ENCODE results near the gene AGBL3. TPM values are rescaled to one million over a fixed set of nuclear protein-coding genes. Genes with fewer than 3 reads are reported as not detected.

AGBL3 gene
- 1 to 10 TPM in 1 of 3 donors, under 1 TPM in 1, not detected in 1; 0.43 to 1.2 TPM for polyA plus RNA-seq

DNA sequence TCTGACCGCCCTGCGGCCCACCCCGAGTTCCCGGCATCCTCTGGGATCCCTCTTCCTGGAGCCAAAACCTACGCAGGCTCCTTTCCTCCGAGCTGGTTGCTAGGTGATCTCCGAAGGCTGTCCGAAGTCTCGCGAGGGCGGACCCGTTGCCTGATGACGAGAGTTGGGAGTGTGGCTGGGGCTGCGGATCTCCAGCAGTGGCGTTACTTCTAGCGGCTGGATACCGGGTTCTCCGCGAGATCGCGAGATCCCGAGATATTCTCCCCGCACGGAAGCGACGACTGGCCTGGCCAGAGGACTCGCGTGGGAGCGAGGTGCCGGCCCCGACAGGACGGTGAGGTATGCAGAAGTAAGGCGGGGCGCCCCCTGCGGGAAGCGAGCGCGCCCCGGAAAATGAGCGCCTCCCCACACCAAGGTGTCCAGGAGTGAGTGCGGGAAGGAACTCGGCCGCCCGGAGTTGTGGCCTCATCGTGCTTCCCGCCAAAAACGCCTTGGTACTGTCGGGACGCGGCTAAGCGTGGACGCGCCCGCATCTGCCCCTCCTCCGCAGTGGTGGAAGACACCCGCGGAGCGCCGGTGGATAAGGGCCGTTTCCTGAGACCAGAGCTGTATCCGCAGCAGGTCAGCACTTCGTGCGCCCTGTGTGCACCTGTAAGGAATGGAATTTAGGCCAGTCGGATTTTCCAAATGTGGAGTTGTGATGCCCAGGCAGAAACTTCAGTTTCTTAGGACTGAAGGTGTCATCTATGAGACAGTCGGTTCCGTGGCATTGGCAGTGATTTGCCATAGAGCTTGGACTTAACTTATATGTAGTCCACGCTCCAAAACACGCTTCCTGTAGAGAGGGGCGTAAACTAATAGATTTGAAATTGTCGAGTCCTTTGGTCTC lies at the start of gene AGBL3:
TSS of gene AGBL3 (plus strand) at position 146 of the 889 bp plus-strand sequence. CDS start 1,426 bp downstream, outside the sequence.
- Mint-ChIP-seq H3K36me3 (peaks cover 0 to 3% (median 3%) of the 10 kb centered on the region in 3 donors), H3K4me3 (peak within 1 kb of the TSS; percentile 93 to 99 (median 98)), H3K27ac (peak within 1 kb of the TSS; percentile 86 to 96 (median 96)), H3K4me1 (peaks cover 20 to 27% of the 10 kb centered on the region in 2 donors), H3K27me3 (ENCODE audit: low read depth in 3 of 3) (peaks cover 0 to 3% (median 2%) of the 10 kb centered on the region in 3 donors), H3K9me3 (no peaks in the 10 kb centered on the region)
- DNase-seq, result peak; percentile 87 to 90 (median 89)

DNA sequence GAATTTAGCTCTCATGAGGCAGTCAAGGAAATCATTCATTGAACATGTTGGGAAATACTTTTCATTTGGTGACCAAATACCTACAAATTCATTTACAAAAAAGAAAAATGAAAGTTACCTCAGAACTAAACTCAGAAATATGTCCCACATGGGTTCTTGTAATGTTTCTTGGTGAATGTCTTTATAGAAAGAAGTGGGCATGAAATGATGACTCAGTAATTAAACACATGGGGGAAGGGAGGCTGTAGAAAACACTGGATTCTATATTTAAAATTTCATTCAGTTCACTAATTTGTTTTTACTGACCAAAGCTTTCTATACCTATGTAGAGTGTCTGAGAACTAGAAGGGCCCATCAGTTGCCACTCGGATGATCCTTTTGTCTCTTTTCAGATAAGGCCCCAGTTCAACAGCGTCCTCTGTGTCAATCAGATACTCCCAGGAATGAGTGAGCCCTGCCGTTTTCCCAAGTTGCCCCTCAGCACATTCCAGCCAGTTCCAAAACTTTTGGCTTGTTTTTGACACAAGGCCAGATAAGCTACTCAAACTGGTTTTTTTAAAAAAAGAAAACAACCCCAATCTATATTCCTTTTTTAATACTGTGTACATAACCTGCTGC lies 49.3 kb upstream of the AGBL3 start:
- no peaks in the 10 kb centered on the region for H3K9me3 Mint-ChIP-seq
- peaks cover 2 to 15% (median 5%) of the 10 kb centered on the region in 3 donors for H3K27me3 Mint-ChIP-seq (ENCODE audit: low read depth in 3 of 3)
- DNase-seq, result no peak
- peaks cover 0 to 7% of the 10 kb centered on the region in 2 donors for H3K4me1 Mint-ChIP-seq
- no peak overlapping the region for H3K4me3 Mint-ChIP-seq
- no peak overlapping the region for H3K27ac Mint-ChIP-seq
- H3K36me3 Mint-ChIP-seq, result peaks cover 0 to 5% (median 0%) of the 10 kb centered on the region in 3 donors

- H3K27ac Mint-ChIP-seq, result no peak overlapping the region
- no peaks in the 10 kb centered on the region for H3K9me3 Mint-ChIP-seq
- DNase-seq, result no peak
- H3K4me1 Mint-ChIP-seq, result peaks cover 0 to under 1% of the 10 kb centered on the region in 2 donors
- H3K36me3 Mint-ChIP-seq, result peaks cover 0 to 2% (median 0%) of the 10 kb centered on the region in 3 donors
- peaks cover 2 to 15% (median 6%) of the 10 kb centered on the region in 3 donors for H3K27me3 Mint-ChIP-seq (ENCODE audit: low read depth in 3 of 3)
- H3K4me3 Mint-ChIP-seq, result no peak overlapping the region
Observed at GRCh38 chr7:134938141-134938540, 48.2 kb upstream of the AGBL3 start.

DNA sequence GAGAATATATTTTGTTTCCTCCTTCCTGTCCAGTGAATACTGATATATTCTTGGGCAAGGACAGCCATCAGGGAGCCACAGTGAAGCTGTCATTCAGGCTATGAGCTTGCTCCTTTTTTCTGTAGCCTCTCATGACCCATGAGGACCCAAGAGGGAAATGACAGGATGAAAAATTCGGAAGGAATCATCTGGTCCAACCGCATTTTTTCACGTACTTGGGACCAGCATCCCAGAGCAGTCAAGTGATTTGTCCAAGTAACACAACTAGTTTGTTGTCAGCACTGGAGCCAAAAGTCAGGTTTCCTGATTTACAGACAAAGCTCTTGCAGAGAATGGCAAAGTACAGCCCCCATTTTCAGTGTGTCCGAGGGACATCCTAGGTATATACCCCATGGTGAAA lies 47.2 kb upstream of the AGBL3 start:
- no peaks in the 10 kb centered on the region for H3K36me3 Mint-ChIP-seq
- no peak for DNase-seq
- no peaks in the 10 kb centered on the region for H3K4me1 Mint-ChIP-seq
- H3K27me3 Mint-ChIP-seq (ENCODE audit: low read depth in 3 of 3), result peaks cover 2 to 12% (median 6%) of the 10 kb centered on the region in 3 donors
- H3K27ac Mint-ChIP-seq, result no peak overlapping the region
- H3K9me3 Mint-ChIP-seq, result no peaks in the 10 kb centered on the region
- no peak overlapping the region for H3K4me3 Mint-ChIP-seq

- Mint-ChIP-seq H3K36me3 (no peaks in the 10 kb centered on the region), H3K4me3 (no peak overlapping the region), H3K27me3 (ENCODE audit: low read depth in 3 of 3) (peaks cover 2 to 12% (median 6%) of the 10 kb centered on the region in 3 donors), H3K9me3 (no peaks in the 10 kb centered on the region), H3K4me1 (no peaks in the 10 kb centered on the region), H3K27ac (no peak overlapping the region)
- no peak for DNase-seq
Observed at GRCh38 chr7:134940729-134941128, 45.6 kb upstream of the AGBL3 start.

DNA sequence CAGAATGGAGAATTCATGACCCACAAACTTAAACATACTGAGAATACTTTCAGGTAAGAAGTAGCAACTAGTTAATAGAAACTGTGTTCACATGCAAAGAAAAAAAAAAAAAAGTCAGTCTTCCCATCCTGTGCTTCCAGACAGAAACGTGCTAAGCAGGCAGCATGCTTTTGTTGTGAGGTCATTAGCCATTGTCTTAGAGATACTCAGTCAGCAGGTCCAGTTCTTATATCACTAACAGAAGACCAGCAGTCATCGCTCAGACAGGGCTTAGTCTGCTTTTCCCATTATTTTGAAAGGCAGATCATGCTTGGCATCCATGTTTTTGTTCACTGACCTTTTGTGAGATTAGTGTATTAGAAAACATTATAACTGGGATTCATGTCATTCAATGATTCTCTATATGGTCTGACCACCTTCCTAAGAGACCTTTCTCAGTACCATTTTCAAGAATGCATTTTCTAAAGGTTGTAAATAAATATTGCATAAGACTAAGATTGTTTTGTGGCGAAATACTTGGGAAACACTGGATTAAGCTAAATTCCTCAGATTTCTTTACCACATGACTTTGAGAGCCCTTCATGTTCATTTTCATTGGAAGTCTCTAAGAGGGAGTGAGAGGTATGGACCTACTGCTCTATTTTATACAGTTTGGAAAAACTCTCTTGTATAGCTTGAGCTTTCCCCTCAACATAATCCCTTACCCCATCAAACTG lies 45.0 kb upstream of the AGBL3 start:
- peaks cover 2 to 12% (median 6%) of the 10 kb centered on the region in 3 donors for H3K27me3 Mint-ChIP-seq (ENCODE audit: low read depth in 3 of 3)
- no peaks in the 10 kb centered on the region for H3K36me3 Mint-ChIP-seq
- H3K4me1 Mint-ChIP-seq, result no peaks in the 10 kb centered on the region
- H3K4me3 Mint-ChIP-seq, result no peak overlapping the region
- DNase-seq, result no peak
- no peaks in the 10 kb centered on the region for H3K9me3 Mint-ChIP-seq
- no peak overlapping the region for H3K27ac Mint-ChIP-seq

DNA sequence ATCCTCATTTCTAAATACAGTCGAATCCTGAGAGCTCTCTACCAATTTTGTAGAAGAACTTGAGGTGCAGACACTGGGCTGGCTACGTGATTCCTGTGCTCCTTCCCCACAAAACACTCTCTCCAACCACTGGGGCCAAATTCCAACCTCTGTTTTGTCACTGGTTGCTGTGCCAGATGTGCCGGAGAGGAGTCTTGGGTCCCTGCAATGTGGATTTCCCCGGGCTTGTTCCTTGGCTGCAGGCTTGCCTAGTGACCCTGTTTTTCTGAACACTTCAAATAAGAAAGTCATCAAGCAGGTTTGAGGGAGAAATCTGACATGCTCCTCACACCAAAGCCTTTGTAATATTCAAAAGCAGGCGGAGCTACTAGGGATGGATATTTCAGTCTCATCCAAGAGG lies 44.4 kb upstream of the AGBL3 start:
- no peaks in the 10 kb centered on the region for H3K4me1 Mint-ChIP-seq
- no peaks in the 10 kb centered on the region for H3K9me3 Mint-ChIP-seq
- peaks cover 2 to 12% (median 7%) of the 10 kb centered on the region in 3 donors for H3K27me3 Mint-ChIP-seq (ENCODE audit: low read depth in 3 of 3)
- H3K27ac Mint-ChIP-seq, result no peak overlapping the region
- no peak overlapping the region for H3K4me3 Mint-ChIP-seq
- H3K36me3 Mint-ChIP-seq, result no peaks in the 10 kb centered on the region
- DNase-seq, result no peak

DNA sequence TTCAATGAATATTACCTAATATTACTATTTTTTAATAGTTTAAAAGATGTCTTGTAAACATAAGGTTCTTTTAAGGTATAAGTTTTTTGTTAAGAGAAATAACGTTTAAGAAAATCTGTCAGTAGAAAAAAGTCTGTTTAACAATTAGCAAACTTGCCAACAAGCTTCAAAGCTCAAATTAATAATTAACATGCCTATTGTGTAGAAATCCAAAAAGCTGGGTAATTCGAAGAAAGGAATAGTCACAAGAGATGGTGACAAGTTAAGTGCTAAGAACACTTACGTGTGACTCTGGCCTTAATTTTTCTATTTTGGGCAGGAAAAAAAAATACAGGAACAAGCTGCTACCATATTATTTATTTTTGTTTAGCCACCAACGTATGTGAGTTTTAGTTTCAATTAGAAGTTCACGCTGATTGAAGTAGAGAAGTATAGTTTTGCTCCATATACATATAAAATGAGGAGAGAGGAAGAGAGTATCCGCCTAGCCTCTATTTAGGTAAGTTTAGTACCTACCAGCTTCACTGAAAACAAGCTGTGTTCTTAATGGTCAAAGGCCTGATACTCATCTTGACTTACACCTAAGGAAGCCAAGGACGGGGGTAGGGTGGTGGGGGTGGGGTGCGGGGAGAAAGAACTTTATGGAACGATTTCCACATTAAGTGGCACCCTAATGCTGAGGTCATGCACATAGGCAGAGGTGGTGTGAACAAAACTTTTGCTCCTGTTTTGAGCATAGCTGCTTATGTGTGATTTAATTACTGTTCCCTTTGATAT lies 43.4 kb upstream of the AGBL3 start:
- peaks cover 2 to 12% (median 9%) of the 10 kb centered on the region in 3 donors for H3K27me3 Mint-ChIP-seq (ENCODE audit: low read depth in 3 of 3)

DNA sequence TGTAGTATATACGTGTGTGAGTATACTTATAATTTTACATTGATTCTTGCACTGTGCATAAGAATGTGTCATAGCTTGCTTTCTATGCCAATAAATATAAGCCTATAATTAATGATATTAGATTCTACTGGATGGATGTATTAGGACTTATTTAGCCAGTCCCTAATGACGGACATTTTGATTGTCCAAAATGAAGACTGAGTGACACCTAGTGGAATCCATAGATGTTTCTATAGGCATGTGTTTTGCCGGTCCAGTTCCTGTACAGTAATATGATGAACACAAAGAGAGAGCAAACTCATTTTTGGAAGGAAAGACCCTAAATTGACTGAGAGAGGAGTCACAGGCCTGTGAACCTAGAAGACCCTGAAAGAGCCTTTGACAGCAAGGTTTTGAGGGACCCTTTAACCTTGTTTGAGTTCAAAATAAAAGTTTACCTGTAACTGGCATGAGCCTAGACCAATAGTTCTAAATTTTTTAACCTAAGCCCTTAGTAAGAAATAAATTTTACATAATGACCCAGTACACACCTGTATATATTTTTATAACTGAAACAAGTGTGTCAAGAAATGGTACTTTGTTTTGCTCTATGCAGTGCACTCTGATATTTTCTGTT lies 42.4 kb upstream of the AGBL3 start:
- Mint-ChIP-seq H3K4me3 (no peak overlapping the region), H3K27ac (no peak overlapping the region), H3K36me3 (no peaks in the 10 kb centered on the region), H3K9me3 (no peaks in the 10 kb centered on the region), H3K4me1 (no peaks in the 10 kb centered on the region), H3K27me3 (ENCODE audit: low read depth in 3 of 3) (peaks cover 2 to 12% (median 9%) of the 10 kb centered on the region in 3 donors)
- no peak for DNase-seq

More for the DNA sequence above, 43.4 kb upstream of the AGBL3 start:
- Mint-ChIP-seq H3K36me3 (no peaks in the 10 kb centered on the region), H3K9me3 (no peaks in the 10 kb centered on the region), H3K4me1 (no peaks in the 10 kb centered on the region), H3K4me3 (no peak overlapping the region), H3K27ac (no peak overlapping the region)
- DNase-seq, result no peak

GRCh38 chr7:134945691-134946090 lies 40.6 kb upstream of the AGBL3 start:
- Mint-ChIP-seq H3K4me3 (no peak overlapping the region), H3K4me1 (no peaks in the 10 kb centered on the region), H3K27me3 (ENCODE audit: low read depth in 3 of 3) (peaks cover 2 to 12% (median 9%) of the 10 kb centered on the region in 3 donors), H3K27ac (no peak overlapping the region), H3K36me3 (no peaks in the 10 kb centered on the region), H3K9me3 (no peaks in the 10 kb centered on the region)
- DNase-seq, result no peak

GRCh38 chr7:134946260-134946659 lies 40.0 kb upstream of the AGBL3 start:
- Mint-ChIP-seq H3K36me3 (no peaks in the 10 kb centered on the region), H3K27me3 (ENCODE audit: low read depth in 3 of 3) (peaks cover 0 to 9% (median 8%) of the 10 kb centered on the region in 3 donors), H3K4me3 (no peak overlapping the region), H3K4me1 (no peaks in the 10 kb centered on the region), H3K9me3 (no peaks in the 10 kb centered on the region), H3K27ac (no peak overlapping the region)
- no peak for DNase-seq

- H3K27ac Mint-ChIP-seq, result no peak overlapping the region
- H3K4me3 Mint-ChIP-seq, result no peak overlapping the region
- H3K4me1 Mint-ChIP-seq, result no peaks in the 10 kb centered on the region
- H3K36me3 Mint-ChIP-seq, result no peaks in the 10 kb centered on the region
- no peaks in the 10 kb centered on the region for H3K9me3 Mint-ChIP-seq
- no peak for DNase-seq
- H3K27me3 Mint-ChIP-seq (ENCODE audit: low read depth in 3 of 3), result peaks cover 0 to 2% (median 2%) of the 10 kb centered on the region in 3 donors
Observed at GRCh38 chr7:134947329-134947728, 39.0 kb upstream of the AGBL3 start.

- Mint-ChIP-seq H3K36me3 (no peaks in the 10 kb centered on the region), H3K27ac (no peak overlapping the region), H3K4me1 (no peaks in the 10 kb centered on the region), H3K27me3 (ENCODE audit: low read depth in 3 of 3) (peaks cover 0 to 2% (median 2%) of the 10 kb centered on the region in 3 donors), H3K9me3 (no peaks in the 10 kb centered on the region), H3K4me3 (no peak overlapping the region)
- no peak for DNase-seq
Observed at GRCh38 chr7:134947831-134948230, 38.5 kb upstream of the AGBL3 start.
